ENCODE results near the gene APBB1IP.

The APBB1IP gene

DNA sequence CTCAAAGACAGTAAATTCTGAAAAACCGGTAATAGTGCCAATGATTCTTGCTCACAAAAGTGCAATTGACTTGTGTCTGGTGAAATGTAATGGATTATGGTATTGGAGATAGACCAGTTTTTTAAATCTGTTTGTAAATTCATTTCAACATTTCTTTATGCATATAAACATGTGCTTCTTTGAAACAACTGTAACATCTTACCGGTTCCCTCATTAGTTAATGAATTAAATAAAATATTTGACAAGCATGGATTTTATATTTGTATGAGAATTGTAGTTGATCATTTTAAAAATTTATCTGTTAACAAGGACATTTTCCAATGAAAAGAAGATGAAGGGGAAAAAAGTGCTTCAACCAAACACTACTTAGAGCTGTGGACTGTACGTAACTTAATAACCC, 21.0 kb upstream of the APBB1IP start:
- no peaks in the 10 kb centered on the region for H3K27me3 ChIP-seq (ENCODE audit: control insufficient read depth, insufficient read depth, low read length)
- H3K36me3 ChIP-seq (ENCODE audit: control insufficient read depth, insufficient read depth, low read length): no peaks in the 10 kb centered on the region
- no peak overlapping the region for H3K4me3 ChIP-seq (ENCODE audit: low read depth, low read length)
- H3K27ac ChIP-seq: no peak overlapping the region
- TF ChIP-seq CTCF (IDR thresholded peaks at IDR 0.05): no peak
- no peak overlapping the region for H2AFZ ChIP-seq
- H3K4me1 ChIP-seq: no peaks in the 10 kb centered on the region
- H3K9me3 ChIP-seq (ENCODE audit: control insufficient read depth, low read length): no peaks in the 10 kb centered on the region
- no peaks in the 10 kb centered on the region for H3K79me2 ChIP-seq
- no peak overlapping the region for H3K4me2 ChIP-seq (ENCODE audit: low read length)
- H3K9ac ChIP-seq: no peak overlapping the region

DNA sequence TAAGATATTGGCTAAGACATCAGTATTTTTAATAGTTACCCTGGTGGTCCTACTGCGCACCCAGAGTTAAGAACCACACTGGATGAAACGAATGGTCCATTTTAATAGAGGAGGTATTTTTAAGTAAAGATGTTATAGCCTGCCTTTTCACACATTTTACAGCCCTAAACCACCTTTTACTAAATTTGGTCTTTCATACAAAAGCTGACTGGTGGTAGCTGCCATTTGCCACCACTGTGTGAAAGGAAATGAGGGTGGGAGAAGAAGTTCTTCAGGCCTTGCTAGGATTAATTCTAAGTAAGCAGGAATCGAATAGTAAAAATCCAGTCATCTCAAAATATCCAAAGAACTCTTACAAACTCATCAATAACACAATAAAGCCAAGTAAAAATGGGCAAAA, 15.2 kb upstream of the APBB1IP start:
- H2AFZ ChIP-seq: no peak overlapping the region
- no peaks in the 10 kb centered on the region for H3K4me1 ChIP-seq
- no peaks in the 10 kb centered on the region for H3K9me3 ChIP-seq (ENCODE audit: control insufficient read depth, low read length)
- H3K79me2 ChIP-seq: no peaks in the 10 kb centered on the region
- no peak for TF ChIP-seq CTCF (IDR thresholded peaks at IDR 0.05)
- no peak overlapping the region for H3K4me2 ChIP-seq (ENCODE audit: low read length)
- H3K4me3 ChIP-seq (ENCODE audit: low read depth, low read length): no peak overlapping the region
- no peak overlapping the region for H3K27ac ChIP-seq
- no peak overlapping the region for H3K9ac ChIP-seq
- no peaks in the 10 kb centered on the region for H3K36me3 ChIP-seq (ENCODE audit: control insufficient read depth, insufficient read depth, low read length)
- no peaks in the 10 kb centered on the region for H3K27me3 ChIP-seq (ENCODE audit: control insufficient read depth, insufficient read depth, low read length)

DNA sequence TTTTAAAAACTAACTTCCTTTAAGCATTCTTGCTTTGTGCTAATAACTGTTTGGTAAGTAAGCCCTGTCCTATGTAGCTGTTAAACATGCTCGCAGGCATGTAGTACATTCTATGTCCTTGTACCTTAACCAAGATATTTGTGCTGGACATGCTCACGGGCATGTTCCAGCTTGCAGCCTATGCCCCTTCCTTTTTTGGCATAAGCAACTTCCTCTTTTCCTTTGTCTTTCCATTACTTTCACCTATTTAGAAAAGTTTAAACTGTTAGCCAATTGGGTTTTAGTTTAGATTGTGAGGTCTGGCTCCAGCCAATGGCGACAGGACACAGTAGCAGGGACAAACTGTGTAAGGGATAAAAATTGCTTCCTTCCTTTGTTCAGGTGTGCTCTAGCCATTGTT, 14.4 kb upstream of the APBB1IP start:
- Histone ChIP-seq H3K4me3 (ENCODE audit: low read depth, low read length) (no peak overlapping the region), H2AFZ (no peak overlapping the region), H3K79me2 (no peaks in the 10 kb centered on the region), H3K27ac (no peak overlapping the region), H3K4me1 (no peaks in the 10 kb centered on the region), H3K27me3 (ENCODE audit: control insufficient read depth, insufficient read depth, low read length) (no peaks in the 10 kb centered on the region), H3K9me3 (ENCODE audit: control insufficient read depth, low read length) (no peaks in the 10 kb centered on the region), H3K9ac (no peak overlapping the region), H3K36me3 (ENCODE audit: control insufficient read depth, insufficient read depth, low read length) (no peaks in the 10 kb centered on the region), H3K4me2 (ENCODE audit: low read length) (no peak overlapping the region)
- no peak for TF ChIP-seq CTCF (IDR thresholded peaks at IDR 0.05)

DNA sequence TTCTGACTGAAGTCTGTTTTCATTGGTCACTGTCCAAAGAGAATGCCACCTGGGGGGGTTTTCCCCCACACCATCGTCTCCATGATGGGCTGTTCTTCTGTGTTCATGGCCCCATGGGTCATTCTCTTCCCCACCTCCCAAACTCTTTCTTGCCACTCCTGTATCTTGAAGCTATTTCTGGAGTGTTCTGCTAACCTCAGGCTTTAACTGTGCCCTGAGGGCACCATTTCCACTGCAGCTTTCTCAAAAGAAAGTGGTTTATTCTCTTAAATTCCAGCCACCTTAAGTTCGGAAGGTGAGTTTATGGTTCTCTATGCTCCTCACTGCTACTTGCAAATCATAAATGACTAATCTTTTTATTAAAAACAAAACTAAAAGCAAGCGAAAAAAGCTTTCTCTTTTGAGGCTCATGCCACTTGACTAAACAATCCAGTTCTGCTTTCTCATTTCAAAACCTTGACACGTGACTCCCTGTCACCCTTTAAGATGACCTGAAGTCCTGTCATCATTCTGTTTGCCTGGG, 7.4 kb upstream of the APBB1IP start:
- Histone ChIP-seq H3K4me3 (ENCODE audit: low read depth, low read length) (no peak overlapping the region), H3K36me3 (ENCODE audit: control insufficient read depth, insufficient read depth, low read length) (no peaks in the 10 kb centered on the region), H3K27ac (no peak overlapping the region), H3K4me2 (ENCODE audit: low read length) (no peak overlapping the region), H3K27me3 (ENCODE audit: control insufficient read depth, insufficient read depth, low read length) (no peaks in the 10 kb centered on the region), H2AFZ (no peak overlapping the region), H3K9me3 (ENCODE audit: control insufficient read depth, low read length) (no peaks in the 10 kb centered on the region), H3K9ac (no peak overlapping the region), H3K4me1 (no peaks in the 10 kb centered on the region), H3K79me2 (no peaks in the 10 kb centered on the region)
- no peak for TF ChIP-seq CTCF (IDR thresholded peaks at IDR 0.05)

DNA sequence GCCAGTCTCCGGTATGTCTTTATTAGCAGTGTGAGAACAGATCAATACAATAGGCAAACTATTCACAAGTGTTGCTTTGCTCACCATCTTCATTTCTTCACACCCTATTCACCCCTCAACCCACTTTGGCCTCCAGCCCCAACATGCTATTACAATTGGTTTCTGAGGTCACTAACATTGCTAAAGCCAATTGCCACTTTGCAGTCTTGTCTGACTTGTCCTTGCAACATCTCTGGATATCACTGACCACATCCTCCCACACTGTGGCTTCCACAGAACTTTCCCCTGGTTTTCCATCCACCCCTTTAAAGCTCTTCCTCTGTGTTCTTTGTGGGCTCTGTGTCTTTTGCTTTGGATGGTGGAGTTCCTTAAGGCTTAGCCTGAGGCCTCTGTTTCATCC, 5.2 kb upstream of the APBB1IP start:
- no peak for TF ChIP-seq CTCF (IDR thresholded peaks at IDR 0.05)
- no peaks in the 10 kb centered on the region for H3K36me3 ChIP-seq (ENCODE audit: control insufficient read depth, insufficient read depth, low read length)
- H3K27me3 ChIP-seq (ENCODE audit: control insufficient read depth, insufficient read depth, low read length): peaks cover 1% of the 10 kb centered on the region
- no peak overlapping the region for H3K4me2 ChIP-seq (ENCODE audit: low read length)
- no peak overlapping the region for H2AFZ ChIP-seq
- no peaks in the 10 kb centered on the region for H3K4me1 ChIP-seq
- no peak overlapping the region for H3K4me3 ChIP-seq (ENCODE audit: low read depth, low read length)
- H3K79me2 ChIP-seq: no peaks in the 10 kb centered on the region
- no peaks in the 10 kb centered on the region for H3K9me3 ChIP-seq (ENCODE audit: control insufficient read depth, low read length)
- H3K9ac ChIP-seq: no peak overlapping the region
- H3K27ac ChIP-seq: no peak overlapping the region
